ENCODE data around the gene GIPC3.

- TF ChIP-seq, protein P1, sequence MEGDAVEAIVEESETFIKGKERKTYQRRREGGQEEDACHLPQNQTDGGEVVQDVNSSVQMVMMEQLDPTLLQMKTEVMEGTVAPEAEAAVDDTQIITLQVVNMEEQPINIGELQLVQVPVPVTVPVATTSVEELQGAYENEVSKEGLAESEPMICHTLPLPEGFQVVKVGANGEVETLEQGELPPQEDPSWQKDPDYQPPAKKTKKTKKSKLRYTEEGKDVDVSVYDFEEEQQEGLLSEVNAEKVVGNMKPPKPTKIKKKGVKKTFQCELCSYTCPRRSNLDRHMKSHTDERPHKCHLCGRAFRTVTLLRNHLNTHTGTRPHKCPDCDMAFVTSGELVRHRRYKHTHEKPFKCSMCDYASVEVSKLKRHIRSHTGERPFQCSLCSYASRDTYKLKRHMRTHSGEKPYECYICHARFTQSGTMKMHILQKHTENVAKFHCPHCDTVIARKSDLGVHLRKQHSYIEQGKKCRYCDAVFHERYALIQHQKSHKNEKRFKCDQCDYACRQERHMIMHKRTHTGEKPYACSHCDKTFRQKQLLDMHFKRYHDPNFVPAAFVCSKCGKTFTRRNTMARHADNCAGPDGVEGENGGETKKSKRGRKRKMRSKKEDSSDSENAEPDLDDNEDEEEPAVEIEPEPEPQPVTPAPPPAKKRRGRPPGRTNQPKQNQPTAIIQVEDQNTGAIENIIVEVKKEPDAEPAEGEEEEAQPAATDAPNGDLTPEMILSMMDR (IDR thresholded peaks at IDR 0.05; ENCODE audit: low read depth, low read length) = no peak
- TF ChIP-seq POLR2A (IDR thresholded peaks at IDR 0.05; ENCODE audit: extremely low read depth, insufficient read length) (no peak), MYC (IDR thresholded peaks at IDR 0.05; ENCODE audit: low read depth, low read length) (no peak), MAX (IDR thresholded peaks at IDR 0.05; ENCODE audit: low read depth, low read length) (no peak)
Measured at GRCh38 chr19:3572132-3572854, 13.0 kb upstream of the GIPC3 start.
